Measurements from ENCODE around the gene CLASRP. TPM values are rescaled to one million over a fixed set of nuclear protein-coding genes. Genes with fewer than 3 reads are reported as not detected.

CLASRP gene
- total RNA-seq, 1 donor from 2014 or later, result 81.5 TPM

DNA sequence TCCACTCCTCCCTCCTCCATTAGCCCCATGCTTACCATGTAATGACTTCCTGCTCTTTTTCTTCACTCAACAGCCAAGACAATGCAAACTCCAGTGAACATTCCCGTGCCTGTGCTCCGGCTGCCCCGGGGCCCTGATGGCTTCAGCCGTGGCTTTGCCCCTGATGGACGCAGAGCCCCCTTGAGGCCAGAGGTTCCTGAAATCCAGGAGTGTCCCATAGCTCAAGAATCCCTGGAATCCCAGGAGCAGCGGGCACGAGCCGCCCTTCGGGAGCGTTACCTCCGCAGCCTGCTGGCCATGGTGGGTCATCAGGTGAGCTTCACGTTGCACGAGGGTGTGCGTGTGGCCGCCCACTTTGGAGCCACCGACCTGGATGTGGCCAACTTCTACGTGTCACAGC, 51.2 kb downstream of the CLASRP start:
- H3K27ac Mint-ChIP-seq (ENCODE audit: unreplicated experiment), result no peak overlapping the region
- no peaks in the 10 kb centered on the region for H3K27me3 Mint-ChIP-seq (ENCODE audit: unreplicated experiment)
- peaks cover 27% of the 10 kb centered on the region for H3K4me1 Mint-ChIP-seq (ENCODE audit: unreplicated experiment)
- H3K4me3 Mint-ChIP-seq (ENCODE audit: unreplicated experiment), result no peak overlapping the region
- H3K9me3 Mint-ChIP-seq (ENCODE audit: unreplicated experiment), result no peaks in the 10 kb centered on the region
- DNase-seq (ENCODE audit: extremely low spot score, unreplicated experiment), result no peak
- peaks cover 17% of the 10 kb centered on the region for H3K36me3 Mint-ChIP-seq (ENCODE audit: unreplicated experiment)
- TF ChIP-seq, protein P1, sequence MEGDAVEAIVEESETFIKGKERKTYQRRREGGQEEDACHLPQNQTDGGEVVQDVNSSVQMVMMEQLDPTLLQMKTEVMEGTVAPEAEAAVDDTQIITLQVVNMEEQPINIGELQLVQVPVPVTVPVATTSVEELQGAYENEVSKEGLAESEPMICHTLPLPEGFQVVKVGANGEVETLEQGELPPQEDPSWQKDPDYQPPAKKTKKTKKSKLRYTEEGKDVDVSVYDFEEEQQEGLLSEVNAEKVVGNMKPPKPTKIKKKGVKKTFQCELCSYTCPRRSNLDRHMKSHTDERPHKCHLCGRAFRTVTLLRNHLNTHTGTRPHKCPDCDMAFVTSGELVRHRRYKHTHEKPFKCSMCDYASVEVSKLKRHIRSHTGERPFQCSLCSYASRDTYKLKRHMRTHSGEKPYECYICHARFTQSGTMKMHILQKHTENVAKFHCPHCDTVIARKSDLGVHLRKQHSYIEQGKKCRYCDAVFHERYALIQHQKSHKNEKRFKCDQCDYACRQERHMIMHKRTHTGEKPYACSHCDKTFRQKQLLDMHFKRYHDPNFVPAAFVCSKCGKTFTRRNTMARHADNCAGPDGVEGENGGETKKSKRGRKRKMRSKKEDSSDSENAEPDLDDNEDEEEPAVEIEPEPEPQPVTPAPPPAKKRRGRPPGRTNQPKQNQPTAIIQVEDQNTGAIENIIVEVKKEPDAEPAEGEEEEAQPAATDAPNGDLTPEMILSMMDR (IDR thresholded peaks at IDR 0.05), result no peak

DNA sequence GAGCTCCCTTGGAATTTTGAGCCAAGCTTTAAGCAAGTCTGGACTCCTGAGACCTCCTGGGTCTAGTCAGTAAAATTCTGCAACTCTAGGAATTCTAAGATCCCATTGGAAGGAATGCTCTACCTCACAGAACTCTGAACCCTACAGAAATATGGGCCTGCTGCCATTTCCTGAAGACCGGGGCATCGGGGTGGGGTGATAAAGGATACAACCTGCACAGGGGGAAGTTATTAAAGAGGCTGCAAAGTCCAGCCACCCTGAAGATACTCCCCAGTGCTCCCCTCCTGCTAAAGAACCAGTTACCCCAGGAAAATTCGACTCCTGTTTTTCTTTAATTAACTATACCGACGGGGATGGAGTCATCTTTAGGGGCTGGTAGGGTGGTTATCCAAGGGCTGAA, 51.8 kb downstream of the CLASRP start:
- Mint-ChIP-seq H3K4me3 (ENCODE audit: unreplicated experiment) (peak overlapping the region; percentile 99), H3K4me1 (ENCODE audit: unreplicated experiment) (peaks cover 29% of the 10 kb centered on the region), H3K9me3 (ENCODE audit: unreplicated experiment) (no peaks in the 10 kb centered on the region), H3K36me3 (ENCODE audit: unreplicated experiment) (peaks cover 14% of the 10 kb centered on the region), H3K27me3 (ENCODE audit: unreplicated experiment) (no peaks in the 10 kb centered on the region), H3K27ac (ENCODE audit: unreplicated experiment) (peak overlapping the region; percentile 100)
- TF ChIP-seq, protein P1 (IDR thresholded peaks at IDR 0.05), result no peak
- DNase-seq (ENCODE audit: extremely low spot score, unreplicated experiment), result no peak

DNA sequence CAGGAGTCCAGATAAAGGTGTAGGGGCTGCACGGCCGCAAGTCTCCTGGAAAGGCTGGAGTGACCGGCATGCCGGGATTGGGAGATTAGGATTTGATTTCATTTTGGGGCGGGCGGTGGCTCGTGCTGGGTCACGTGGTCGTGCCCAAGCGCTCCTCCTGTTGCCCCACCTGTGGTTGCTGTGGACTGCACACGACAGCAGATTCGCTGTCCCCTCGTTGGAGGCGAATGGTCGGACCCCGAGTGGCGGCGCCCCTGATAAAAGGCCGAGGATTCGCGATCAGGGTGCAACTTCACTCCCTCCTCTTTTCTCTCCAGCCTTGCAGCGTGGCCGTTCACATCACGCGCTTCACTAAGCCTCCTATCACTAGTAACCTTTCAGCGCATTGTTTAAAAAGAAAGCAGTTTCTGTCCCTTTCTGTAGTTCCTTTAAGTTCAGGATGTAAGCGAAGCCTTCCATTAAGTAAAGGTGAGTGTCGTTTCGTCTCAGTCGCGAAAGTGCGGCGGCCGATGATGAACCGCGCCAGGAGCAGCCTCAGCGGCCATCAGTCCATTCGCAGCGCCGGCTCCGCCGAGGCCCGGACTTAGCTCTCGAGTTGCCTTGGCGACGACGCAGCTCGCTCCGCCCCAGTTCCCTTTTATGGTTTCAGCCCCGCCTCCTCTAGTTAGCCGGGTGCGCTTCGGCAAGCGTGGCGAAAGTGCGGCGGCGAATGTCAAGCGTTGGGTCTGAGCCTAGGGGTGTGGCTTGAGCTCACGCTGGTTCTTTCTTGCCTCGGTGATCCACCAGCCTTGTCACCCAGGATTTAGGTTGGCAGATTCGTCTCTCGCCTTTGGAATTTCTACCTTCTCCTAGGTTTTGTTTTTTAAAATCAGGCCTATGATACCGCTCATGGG, 52.4 kb downstream of the CLASRP start:
- Mint-ChIP-seq H3K9me3 (ENCODE audit: unreplicated experiment) (no peaks in the 10 kb centered on the region), H3K27ac (ENCODE audit: unreplicated experiment) (peak overlapping the region; percentile 100), H3K36me3 (ENCODE audit: unreplicated experiment) (peaks cover 16% of the 10 kb centered on the region), H3K4me1 (ENCODE audit: unreplicated experiment) (peaks cover 36% of the 10 kb centered on the region), H3K27me3 (ENCODE audit: unreplicated experiment) (no peaks in the 10 kb centered on the region), H3K4me3 (ENCODE audit: unreplicated experiment) (peak overlapping the region; percentile 99)
- peak; percentile 99 for DNase-seq (ENCODE audit: extremely low spot score, unreplicated experiment)
- TF ChIP-seq, protein P1 (IDR thresholded peaks at IDR 0.05), result no peak

DNA sequence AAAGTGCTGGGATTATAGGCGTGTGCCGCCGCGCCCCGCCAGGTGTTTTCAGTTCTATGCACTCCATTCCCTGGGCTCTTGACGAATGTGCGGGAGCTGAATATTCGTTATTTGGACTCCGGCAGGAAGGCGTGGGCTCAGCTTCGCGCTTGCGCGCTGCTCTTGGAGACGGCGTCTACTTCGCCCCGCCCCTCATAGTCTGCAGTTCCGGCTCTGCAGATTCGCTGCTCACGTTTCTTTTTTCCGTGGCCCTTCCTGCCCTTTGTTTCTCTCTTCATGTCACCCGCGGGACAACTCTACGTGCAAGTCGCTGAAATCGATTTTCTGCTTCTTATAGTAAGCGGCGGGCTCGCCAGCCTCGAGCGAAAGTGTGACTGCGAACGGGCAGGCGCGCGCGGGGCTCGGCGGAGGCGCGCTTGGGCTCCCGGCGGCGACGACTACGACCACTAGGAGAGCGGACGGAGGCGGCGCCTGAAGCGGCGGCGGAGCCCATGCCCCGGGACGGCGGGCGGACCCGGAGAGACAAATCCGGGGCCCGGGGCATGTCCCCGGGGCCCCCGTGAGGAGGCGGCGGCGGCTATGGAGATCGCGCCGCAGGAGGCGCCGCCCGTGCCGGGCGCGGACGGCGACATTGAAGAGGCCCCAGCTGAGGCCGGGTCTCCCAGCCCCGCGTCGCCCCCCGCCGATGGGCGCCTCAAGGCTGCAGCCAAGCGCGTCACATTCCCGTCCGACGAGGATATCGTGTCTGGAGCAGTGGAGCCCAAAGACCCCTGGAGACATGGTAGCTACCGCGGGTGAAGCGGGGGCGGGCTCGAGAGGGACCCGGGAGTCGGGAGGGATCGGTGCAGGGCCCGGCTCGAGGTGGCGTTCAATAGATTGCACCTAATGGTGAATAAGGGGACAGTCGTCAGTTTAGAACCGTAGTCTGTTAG, 54.2 kb downstream of the CLASRP start, which contains the start of gene PPP1R37:
TSS of gene PPP1R37 (plus strand) at position 433 of the 932 bp plus-strand sequence. CDS start at position 580, 147 bp downstream.
- Mint-ChIP-seq H3K4me1 (ENCODE audit: unreplicated experiment) (peaks cover 53% of the 10 kb centered on the region), H3K27me3 (ENCODE audit: unreplicated experiment) (no peaks in the 10 kb centered on the region), H3K27ac (ENCODE audit: unreplicated experiment) (peak within 1 kb of the TSS; percentile 100), H3K4me3 (ENCODE audit: unreplicated experiment) (peak within 1 kb of the TSS; percentile 99), H3K36me3 (ENCODE audit: unreplicated experiment) (peaks cover 11% of the 10 kb centered on the region), H3K9me3 (ENCODE audit: unreplicated experiment) (no peaks in the 10 kb centered on the region)
- TF ChIP-seq, protein P1 (IDR thresholded peaks at IDR 0.05), result peak; percentile 49
- DNase-seq (ENCODE audit: extremely low spot score, unreplicated experiment), result peak; percentile 97
